ENCODE measurements around the gene TMC8.
A peak's percentile ranks its signal among the peaks of the same experiment; 100 is the strongest.

The TMC8 gene

GRCh38 chr17:78184351-78184750, 53.8 kb downstream of the TMC8 start:
- no peak for DNase-seq

DNA sequence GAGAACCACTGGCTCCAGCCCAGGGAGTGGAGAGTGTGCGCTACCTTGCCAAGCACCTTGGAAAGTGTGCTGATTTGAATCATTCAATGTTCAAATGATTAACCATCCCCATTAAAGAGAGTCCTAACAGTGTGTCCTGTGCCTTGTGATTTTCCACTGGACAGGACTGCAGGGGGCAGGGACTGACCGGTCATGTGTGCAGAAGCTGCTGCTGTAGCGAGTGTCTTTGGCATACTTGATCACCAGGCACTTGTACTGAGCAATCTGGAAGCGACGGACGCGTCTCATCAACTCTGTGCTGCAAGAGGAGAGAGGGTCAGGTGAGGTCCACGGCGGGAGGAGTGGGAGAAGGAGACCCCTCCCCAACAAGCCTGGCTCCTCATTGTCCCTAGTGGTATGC, 54.3 kb downstream of the TMC8 start:
- DNase-seq = no peak

GRCh38 chr17:78185981-78186691, 55.6 kb downstream of the TMC8 start:
- DNase-seq = peak; percentile 42

GRCh38 chr17:78186692-78187595, 56.4 kb downstream of the TMC8 start, which contains the start of the genes AFMID and TK1:
Gene AFMID, plus strand, starts transcription at chr17:78187362. Its CDS starts 9 bp downstream, at chr17:78187371.
Gene TK1, minus strand, starts transcription at chr17:78187052. Its CDS starts 58 bp downstream, at chr17:78186994.
- peak; percentile 97 for DNase-seq

Measured in fibroblast of skin of right biceps (primary cell).